DMS153 treated with DMSO at 0.1 percent for 48 hours (cell line): ENCODE results near the gene KDM4B.

ENCODE experiments used
- DNase-seq: peaks from one replicate; lab custom pipeline; 2025; ENCODE audit not compliant: unreplicated experiment; lab: John Stamatoyannopoulos, UW

The KDM4B gene

DNA sequence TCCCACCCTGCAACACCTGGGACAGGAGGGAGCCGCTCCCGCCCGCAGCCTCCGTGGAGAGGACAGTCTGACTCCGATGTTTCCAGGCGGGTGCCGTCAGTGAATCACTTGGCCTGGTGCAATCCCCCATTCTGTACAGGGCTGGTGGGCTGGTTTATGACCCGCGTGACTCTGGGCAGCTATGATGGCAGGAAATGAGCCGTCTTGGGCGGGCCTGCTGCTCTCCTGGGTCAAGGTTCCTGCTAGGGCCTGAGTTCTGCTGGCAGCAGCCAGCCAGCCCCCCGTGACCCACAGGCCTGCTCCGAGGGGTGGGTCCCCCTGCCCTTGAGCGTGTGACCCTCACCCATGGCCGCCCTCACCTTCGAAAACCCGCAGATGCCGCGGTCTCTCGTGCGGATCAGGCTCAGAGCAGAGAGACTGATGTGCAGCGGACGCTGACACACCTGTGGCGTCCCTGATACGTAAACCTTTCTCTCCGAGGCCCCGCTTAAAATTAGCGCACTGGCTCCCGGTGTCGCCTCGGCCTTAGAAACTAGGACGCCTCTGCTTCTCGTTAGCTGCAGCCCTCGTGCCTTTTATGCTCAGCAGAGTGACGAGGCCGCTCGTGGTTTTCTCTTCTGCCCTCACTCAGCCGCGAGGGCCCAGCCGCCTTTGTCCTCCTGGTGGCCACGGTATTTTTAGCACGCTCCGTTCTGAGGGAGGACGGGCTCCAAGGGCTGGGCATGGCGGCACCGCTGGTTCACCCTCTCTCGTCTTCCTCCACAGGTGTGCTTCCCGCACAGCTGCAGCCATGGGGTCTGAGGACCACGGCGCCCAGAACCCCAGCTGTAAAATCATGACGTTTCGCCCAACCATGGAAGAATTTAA, 63.4 kb downstream of the KDM4B start:
- no peak for DNase-seq

DNA sequence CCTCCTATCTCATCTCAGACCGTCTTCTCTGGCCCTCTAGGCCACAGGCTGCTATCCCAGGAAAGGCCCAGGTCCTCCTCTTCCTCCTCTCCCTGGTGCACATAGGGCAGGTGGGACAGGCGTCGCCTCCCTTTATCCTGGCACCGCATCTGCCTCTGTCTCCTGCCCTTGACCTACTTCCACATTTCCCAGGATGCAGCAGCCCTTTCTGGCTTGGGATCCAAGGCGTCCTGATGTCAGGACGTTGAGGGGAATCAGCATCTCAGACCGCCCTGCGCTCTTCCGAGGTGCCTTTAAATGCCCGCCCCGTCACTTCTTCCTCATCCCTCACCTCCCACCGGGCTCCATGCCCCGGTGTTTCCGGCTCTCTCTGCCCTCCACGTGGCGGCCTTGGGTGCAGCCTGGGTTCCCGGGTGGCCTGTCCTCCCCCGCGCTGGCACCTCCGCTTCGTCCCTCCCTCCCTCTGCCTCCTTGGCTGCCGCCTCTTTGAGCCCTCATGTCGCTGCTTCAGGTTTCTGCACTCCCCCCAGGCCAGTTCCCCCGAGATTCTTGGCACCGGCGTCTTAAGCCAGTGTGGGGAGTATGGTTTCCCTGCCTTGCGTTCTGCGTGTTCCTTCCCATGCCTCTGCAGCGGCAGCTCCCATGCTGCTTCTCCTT, 66.3 kb downstream of the KDM4B start:
- DNase-seq: no peak

DNA sequence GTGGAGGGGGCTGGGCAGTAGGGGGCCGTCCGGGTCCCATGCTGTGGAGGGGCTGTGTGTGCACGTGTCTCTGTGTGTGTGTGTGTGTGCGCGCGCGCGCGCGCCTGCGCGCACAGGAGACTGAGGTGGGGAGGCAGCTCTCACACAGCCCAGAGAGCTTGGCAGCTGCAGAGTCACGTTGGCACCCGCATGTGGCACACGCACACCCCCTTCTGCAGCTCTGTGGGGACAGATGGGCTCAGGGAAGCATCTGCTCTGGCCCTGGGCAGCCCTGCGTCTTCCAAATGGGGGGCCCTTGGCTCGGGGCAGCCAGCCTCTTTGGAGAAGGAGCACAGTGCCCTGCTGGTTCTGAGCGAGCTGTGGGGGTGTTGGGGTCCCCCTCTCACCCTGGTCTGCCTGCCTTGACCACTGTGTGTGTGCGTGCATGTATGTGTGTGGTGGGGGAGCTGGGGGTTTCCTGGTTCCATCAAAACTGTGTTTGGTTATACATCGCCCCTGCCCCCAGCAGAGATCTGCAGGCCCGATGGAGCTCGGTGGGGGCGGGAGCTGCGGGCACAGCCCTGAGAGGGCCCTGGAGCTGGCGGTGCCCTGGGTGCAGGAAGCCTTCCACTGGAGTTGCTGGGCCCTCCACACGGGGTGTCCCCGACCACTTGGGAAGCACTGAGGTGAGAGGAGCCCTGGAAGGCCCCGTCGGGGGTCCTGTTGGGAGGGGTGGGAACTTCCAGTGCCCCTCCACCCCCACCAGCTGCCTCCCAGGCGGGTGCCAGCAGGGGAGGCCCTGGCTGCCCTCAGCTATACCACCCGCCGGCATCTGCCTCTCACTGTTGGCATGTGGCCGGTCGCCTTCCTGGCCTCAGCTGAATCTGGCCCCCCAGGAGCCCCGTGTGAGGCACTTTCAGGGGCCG, 67.1 kb downstream of the KDM4B start:
- no peak for DNase-seq

DNA sequence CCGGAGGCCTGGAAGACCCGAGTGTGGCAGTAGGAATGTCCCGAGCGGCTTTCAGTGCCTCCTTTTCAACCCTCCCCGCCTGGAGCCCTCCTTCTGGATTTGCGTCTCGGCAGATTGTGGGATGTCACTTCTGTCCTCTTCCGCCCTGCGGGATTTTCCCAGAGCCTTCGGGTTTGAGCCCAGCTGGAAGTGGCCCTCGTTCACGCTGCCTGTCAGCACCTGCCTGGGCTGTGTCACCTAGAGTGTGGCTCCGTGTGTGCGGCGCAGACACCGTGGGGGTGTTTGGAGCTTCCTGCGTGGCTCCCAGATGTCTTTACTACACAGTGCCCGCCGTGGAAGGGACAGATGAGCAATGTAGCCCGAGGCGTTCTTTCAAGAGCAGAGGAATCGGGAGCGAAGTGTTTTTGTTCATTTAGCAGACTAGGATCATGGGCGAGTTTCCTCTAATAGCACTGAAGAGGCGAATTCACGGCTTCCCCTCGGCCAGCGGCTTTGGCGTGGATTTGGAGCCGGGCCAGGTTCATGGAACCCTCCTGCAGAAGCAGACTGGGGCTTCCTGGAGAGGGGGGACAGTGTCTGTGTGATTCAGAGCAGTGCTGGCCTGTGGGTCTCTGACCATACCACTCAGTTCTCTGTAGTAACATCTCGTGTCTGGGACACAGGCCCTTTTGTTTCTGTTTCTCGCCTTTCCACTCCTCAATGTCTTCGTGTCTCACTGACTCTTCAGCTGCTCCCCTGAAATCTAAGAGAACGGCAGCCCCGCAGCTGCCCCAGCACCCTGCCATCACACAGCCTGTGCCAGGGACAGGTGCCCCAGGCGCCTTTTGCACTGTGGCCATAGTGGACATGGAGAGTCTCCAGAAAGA, 68.0 kb downstream of the KDM4B start:
- DNase-seq: no peak

DNA sequence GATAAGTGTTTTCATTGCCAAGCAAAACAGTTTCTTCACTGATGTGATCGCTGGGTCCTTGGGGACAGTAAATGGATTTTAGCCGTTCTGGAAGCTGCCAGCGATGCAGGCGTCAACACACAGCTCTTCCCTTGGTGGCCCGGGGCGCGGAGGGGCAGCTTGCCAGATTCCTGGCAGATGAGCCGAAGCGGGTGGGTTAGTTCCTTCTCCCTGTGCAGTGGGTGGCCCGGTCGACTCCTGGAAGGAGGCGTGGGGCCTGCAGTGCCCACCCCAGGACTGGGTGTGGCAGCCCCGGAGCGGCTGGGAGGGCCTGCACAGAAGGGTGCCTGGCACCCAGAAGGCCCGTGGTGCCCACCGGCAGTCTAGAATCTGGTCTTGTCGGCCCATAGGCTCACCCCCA, 69.0 kb downstream of the KDM4B start:
- DNase-seq: peak; percentile 83

DNA sequence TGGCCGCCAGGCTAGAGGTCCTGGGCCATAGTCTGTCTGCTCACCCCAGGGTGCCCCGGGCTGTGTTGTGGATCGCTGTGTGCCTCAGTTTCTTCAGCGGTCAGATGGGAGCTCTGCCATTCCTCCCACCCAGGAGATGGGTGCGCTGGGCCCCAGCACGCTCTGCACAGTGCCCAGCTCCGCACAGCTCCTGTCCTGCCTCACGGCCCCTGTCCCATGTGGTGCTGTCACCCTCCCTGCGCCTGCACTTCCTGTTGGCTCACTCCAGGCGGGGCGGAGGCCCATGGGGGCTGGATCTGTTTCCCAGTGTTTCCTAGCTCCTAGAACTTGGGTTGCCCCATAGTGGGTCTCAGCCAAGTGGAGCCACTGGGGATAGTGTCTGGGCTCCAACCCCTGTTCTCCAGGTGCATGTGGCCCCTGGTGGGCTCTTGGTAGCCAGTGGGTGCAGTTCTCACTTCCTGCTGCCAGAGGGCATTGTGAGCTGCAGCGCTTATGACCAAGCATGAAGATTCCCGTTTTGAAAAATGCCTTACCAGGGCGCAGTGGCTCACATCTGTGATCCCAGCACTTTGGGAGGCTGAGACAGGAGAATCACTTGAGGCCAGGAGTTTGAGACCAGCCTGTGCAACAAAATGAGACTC, 69.8 kb downstream of the KDM4B start:
- no peak for DNase-seq

DNA sequence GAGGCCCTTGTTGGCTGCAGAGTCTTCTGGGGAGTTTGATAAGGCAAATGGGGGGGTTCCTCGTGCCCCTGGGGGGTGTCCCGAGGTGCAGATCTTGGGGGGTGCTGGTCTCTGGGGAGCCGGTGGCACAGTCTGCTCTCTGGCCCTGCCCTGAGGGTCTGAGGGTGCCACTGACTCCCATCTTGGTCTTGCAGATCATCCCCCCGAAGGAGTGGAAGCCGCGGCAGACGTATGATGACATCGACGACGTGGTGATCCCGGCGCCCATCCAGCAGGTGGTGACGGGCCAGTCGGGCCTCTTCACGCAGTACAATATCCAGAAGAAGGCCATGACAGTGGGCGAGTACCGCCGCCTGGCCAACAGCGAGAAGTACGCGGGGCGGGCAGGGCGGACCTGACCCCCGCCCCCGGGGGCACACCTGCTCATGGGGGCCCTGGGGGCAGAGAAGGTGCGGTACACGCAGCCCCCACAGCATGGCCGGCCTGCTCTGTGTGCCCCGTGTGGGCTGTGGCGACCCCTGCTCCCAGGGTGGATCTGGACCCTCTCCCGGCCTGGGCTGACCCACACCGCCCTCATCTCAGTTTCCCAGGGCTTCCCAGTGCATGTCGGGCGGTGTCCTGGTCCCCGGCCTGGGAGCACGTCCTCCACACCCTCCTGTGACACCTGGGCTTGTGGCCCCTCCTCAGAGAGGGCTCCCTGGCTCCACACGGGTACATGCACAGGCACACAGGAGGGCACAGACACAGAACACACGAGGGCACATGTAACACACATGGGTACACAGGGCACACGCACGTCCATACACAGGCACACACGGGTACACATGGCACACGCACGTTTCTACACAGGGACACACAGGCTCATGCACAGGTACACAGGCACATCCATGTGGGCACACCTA, 71.0 kb downstream of the KDM4B start:
- DNase-seq: no peak

DNA sequence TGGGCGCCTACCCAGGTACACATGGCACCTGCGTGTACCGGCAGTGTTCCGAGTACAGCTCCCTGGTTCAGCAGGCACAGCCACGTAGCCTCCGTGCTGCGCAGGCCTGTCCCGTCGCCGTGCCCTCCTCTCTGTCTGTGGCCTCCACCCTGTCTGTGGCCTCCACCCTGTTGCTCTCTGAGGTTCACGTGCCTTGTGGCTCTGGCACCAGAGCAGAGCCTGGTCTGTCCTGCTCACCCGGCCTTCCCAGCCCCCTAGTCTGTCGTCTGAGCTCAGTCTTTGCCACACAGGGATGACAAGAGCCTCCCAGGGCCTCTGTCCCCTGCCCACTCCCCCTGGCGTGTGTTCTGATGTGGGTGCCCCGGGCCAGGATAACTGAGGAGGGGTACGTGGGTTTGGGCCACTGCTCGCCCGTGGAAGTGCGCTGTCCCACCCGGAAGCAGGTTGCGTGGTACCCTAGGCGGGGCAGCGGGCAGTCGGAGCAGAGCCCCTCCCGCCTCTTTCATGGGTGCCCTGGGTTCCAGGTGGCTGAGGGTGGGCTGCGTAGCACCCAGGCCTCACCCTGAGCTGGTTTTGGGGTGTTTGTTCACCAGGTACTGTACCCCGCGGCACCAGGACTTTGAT, 71.7 kb downstream of the KDM4B start:
- no peak for DNase-seq

DNA sequence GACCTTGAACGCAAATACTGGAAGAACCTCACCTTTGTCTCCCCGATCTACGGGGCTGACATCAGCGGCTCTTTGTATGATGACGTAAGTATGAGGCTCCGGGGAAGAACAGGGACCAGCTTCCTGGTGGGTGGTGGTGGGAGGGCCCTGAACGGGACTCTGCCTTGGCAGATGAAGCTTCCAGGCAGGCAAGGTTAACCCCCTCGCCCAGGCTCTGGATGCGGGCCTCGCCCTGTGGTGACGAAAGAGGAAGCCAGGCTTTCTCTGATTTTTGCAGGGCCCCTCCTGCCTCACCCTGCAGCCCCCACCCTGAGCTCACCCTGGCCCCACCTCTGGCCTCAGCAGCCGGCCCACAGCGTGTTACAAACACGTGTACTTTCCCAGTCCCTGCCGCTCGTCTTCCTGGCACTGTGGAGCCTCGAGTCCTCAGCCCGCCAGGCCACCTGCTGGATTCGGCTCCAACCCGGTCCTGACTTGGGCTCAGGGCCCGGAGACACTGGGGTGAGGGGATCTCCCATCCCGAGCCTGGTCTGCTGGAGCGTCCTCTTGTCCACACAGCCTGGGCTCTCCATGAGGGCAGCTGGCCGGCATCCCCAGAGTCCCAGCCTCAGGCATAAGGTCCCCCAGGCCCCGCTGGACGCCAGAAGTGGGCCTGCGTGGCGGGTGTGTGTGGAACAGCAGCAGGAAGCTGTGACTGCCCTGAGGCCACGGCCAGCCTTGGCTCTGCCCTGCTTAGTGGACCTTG, 72.4 kb downstream of the KDM4B start:
- no peak for DNase-seq

DNA sequence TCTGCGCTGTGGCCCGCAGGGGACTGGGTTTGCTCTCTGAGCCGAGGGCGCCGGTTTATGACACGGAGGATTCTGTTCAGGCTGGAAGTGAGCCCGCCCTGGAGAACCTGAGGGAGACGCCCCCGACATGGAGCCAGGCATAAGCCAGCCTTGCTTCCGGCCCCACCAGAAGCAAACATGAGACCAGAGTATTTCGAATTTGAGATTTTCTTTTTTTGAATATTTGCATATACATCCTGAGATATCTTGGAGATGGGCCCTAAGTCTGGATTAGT, 72.9 kb downstream of the KDM4B start:
- DNase-seq: no peak

DNA sequence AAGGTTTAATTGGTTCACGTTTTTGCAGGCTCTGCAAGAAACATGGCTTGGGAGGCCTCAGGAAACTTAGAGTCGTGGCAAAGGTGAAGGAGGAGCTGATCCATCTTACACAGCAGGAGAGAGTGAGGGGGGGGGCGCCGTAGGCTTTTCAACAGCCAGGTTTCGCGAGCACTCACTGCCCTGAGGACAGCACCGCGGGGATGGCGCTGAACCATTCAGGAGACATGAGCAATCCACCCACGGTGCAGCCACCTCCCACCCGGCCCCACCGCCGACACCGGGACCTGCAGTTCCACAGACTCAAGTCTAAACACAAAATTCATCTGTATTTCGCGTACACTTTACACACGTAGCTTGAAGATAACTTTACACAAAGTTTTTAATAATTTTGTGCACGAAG, 73.6 kb downstream of the KDM4B start:
- DNase-seq: no peak

DNA sequence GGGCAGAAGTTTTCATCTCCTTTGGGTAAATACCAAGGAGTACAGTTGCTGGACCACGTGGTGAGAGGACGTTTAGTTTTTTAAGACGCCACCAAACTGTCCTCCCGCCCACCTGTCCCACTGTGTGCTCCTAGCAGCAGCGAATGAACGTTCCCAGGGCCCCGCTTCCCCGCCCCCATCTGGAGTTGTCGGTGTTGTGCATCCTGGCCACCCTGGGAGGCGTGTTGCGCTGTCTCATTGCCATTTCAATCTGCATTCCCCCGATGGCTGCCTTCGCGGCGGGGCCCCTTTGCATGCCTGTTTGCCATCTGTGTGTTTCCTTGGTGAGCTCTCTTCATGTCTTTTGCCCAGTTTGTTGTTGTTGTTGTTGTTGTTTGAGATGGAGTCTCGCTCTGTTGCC, 76.1 kb downstream of the KDM4B start:
- no peak for DNase-seq

DNA sequence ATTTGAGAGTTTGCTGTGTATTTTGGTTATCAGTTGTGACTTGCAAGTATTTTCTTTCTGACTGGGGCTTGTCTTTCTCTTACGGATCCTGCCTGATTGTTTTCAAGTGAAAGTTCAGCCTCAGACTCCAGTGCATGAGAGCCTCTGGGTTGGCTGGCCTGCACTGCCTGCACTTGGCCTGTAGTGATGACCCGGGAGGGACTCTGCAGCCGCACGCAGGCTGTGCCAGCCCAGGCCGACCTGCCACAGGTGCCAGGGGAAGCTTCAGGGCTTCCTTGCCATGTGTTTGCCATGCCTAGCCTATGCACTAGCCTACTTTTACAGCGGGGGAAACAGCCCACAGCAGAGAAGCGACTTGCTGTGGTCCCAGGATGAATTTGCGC, 77.0 kb downstream of the KDM4B start:
- no peak for DNase-seq

DNA sequence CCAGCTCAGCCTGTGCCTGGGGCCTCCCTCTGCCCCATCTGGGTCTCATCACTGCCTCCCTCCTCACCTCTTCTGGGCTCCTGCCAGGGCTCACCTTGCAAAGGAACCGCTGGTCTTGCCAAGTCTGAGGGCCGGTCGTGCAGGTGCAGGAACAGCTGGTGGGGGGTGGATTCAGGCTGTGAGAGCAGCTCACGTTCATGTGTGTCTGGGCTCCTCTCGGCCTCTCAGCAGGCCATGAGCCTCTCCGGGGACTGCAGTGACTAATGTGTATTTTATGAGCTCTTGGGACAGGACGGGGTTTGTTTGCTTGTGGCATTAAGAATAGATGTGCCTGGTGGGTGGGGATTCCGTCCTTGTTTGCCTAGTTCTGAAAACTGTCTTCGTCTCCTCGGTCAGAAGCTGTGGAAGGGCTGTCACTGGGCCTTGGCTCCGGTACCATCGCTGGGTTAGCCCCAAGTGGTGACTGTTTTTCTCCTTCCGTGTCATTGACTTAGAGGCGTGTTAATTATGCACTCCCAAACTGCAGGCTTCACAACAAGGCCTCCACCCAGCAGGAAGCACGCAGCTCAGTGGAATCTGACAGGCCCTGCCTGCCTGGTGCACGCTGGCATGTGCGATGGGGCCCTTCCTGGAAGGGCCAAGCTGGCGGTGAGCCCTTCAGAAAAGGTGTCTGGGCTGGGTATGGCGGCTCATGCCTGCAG, 77.6 kb downstream of the KDM4B start:
- DNase-seq: peak; percentile 96

DNA sequence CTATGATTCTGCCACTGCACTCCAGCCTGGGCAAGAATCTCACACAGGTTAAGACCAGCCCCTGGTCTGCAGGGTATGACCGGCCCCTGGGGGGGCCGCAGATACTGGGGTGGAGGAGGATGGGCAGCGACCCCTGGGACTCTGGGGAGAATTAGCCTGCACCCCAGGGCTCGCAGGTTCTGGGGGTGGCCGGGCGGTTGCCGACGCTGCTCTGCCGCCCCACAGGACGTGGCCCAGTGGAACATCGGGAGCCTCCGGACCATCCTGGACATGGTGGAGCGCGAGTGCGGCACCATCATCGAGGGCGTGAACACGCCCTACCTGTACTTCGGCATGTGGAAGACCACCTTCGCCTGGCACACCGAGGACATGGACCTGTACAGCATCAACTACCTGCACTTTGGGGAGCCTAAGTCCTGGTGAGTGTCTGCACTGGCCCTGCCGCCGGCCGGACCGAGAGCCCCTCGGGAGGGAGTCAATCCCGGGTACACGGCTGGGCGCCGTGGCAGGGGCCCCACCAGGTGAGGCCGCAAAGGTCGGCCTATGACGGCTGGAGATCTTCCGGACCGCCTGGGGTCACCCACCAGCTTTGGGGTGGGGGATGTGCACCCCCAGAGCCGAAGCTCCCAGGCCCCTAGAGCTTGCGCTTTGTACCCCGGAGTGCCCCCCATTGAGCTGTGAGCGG, 78.5 kb downstream of the KDM4B start:
- no peak for DNase-seq

DNA sequence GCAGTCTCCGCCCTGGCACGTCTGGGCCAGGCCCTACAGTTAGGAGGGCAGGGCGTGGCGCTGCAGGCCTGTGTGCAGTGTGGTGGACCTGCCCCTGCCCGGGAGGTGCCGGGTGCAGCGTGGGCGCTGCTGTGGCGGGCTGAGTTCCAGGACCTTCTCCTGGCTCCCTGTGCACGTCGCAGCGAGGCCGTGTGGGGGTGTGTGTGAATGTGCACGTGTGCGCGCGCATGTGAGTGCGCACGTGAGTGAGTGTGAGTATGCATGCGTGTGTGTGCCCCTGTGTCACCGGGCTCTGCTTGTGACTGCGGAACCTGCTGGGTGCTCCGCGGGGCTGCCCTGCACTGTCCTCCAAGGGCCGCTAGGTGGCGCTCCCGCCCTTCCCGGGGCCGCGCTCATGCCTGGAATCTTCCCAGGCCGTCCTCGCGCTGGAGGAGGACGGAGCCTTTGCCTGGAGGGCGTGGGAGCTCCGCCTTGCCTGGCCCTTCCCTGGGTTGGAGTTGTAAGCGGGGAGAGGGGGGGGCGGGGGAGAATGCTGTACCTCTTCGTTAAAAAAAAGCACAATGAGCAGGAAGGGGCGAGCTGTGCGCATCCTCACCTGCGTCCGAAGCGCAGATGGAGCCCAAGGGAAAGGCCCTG, 79.3 kb downstream of the KDM4B start:
- DNase-seq: peak; percentile 43
